PC-3 (cell line): ENCODE data around the gene PNISR. TPM values are rescaled to one million over a fixed set of nuclear protein-coding genes. Genes with fewer than 3 reads are reported as not detected.

Experiments used
- ATAC-seq: fragments of 200-7000 bp; cut with Tn5 transposase; 2 replicates; pipeline ENCODE4 v1.9.1; 2020; ENCODE audit warnings: mild to moderate bottlenecking, moderate library complexity
- BruUV-seq: library from RNA; stranded (reverse); fragments of 400-500 nt; replicated peaks from 2 replicates; lab custom pipeline; 2021; lab: Mats Ljungman, UMichigan
- CTCF ChIA-PET: fragments of 300-600 bp; sonication (Branson Sonifier 250); formaldehyde crosslinking; loops from one replicate; lab custom pipeline; 2022; ENCODE audit warnings: antibody characterized with exemption; lab: Charles Lee
- POLR2A ChIA-PET: fragments of 300-600 bp; sonication (Branson Sonifier 250); formaldehyde crosslinking; loops from one replicate; lab custom pipeline; 2022; ENCODE audit warnings: antibody characterized with exemption; ENCODE audit not compliant: unreplicated experiment; lab: Charles Lee
- DNase-seq: peaks from one replicate; pipeline ENCODE4 v3.0.0-alpha.2; 2015
- H2AFZ ChIP-seq: fragments of 300-600 bp; sonication (generic); 2 replicates; pipeline ENCODE4 v1.6.0; 2016; ENCODE audit warnings: antibody characterized with exemption, low read length
- H3F3A ChIP-seq: fragments of 300-600 bp; sonication (generic); one replicate; pipeline ENCODE4 v1.6.0; 2017; ENCODE audit warnings: antibody characterized with exemption, low read length, control low read depth, mild to moderate bottlenecking; ENCODE audit not compliant: unreplicated experiment
- H3K27ac ChIP-seq: fragments of 300-600 bp; sonication (generic); 2 replicates; pipeline ENCODE4 v1.5.1; 2016; ENCODE audit warnings: mild to moderate bottlenecking, low read length
- H3K27me3 ChIP-seq: fragments of 300-600 bp; sonication (generic); 2 replicates; pipeline ENCODE4 v1.6.1; 2016; ENCODE audit warnings: low read length, mixed read lengths
- H3K36me3 ChIP-seq: fragments of 300-600 bp; sonication (generic); 2 replicates; pipeline ENCODE4 v1.6.1; 2016; ENCODE audit warnings: low read depth, mixed run types, low read length, mixed read lengths
- H3K4me1 ChIP-seq: fragments of 300-600 bp; sonication (generic); 2 replicates; pipeline ENCODE4 v1.5.1; 2016; ENCODE audit warnings: low read length; ENCODE audit not compliant: insufficient read depth
- H3K4me2 ChIP-seq: fragments of 300-600 bp; sonication (generic); 2 replicates; pipeline ENCODE4 v1.6.0; 2016; ENCODE audit warnings: low read length
- H3K4me3 ChIP-seq: fragments of 300-600 bp; sonication (generic); 2 replicates; pipeline ENCODE4 v1.5.1; 2016; ENCODE audit warnings: mild to moderate bottlenecking, low read length, mixed read lengths
- H3K79me2 ChIP-seq: fragments of 300-600 bp; sonication (generic); 2 replicates; pipeline ENCODE4 v1.6.1; 2017; ENCODE audit warnings: low read length, mixed read lengths
- H3K9ac ChIP-seq: fragments of 300-600 bp; sonication (generic); 2 replicates; pipeline ENCODE4 v1.6.0; 2016; ENCODE audit warnings: mild to moderate bottlenecking, low read length
- H3K9me2 ChIP-seq: fragments of 300-600 bp; sonication (generic); replicated peaks from 2 replicates; pipeline ENCODE4 v1.6.1; 2016; ENCODE audit warnings: mixed run types, low read length, mixed read lengths
- H3K9me3 ChIP-seq: fragments of 300-600 bp; sonication (generic); 2 replicates; pipeline ENCODE4 v1.6.1; 2016; ENCODE audit warnings: low read length, mixed read lengths
- H4K20me1 ChIP-seq: fragments of 300-600 bp; sonication (generic); 2 replicates; pipeline ENCODE4 v1.6.1; 2016; ENCODE audit warnings: low read length, mixed read lengths
- EZH2 ChIP-seq: fragments of 300-600 bp; sonication (generic); IDR thresholded peaks from one replicate; pipeline ENCODE4 v1.6.1; 2017; ENCODE audit warnings: antibody characterized with exemption, mild to moderate bottlenecking, low read length; ENCODE audit not compliant: unreplicated experiment
- EZH2phosphoT487 ChIP-seq: fragments of 300-600 bp; sonication (generic); IDR thresholded peaks from 2 replicates; pipeline ENCODE4 v1.6.1; 2018; ENCODE audit warnings: mild to moderate bottlenecking, antibody characterized with exemption, low read length, borderline replicate concordance
- intact Hi-C: fragments of 100-400 bp; cut with micrococcal nuclease; formaldehyde crosslinking; loops from 2 replicates; pipeline ENCODE4 v1.9.0; 2023
- total RNA-seq: library from RNA; depleted of rRNA; stranded (reverse); fragments of >200 nt; gene quantifications from 2 replicates; pipeline ENCODE4 v1.2.3, GENCODE V29; 2014
- TF ChIP-seq, protein P1 (sequence below): fragments of 300-600 bp; sonication (generic); conservative IDR thresholded peaks from 2 replicates; pipeline ENCODE4 v1.5.1; 2017; ENCODE audit warnings: antibody characterized with exemption, low read depth, mild to moderate bottlenecking, low read length

Gene PNISR
- total RNA-seq, 1 experiment from 2014 or later = 42.5 TPM

DNA sequence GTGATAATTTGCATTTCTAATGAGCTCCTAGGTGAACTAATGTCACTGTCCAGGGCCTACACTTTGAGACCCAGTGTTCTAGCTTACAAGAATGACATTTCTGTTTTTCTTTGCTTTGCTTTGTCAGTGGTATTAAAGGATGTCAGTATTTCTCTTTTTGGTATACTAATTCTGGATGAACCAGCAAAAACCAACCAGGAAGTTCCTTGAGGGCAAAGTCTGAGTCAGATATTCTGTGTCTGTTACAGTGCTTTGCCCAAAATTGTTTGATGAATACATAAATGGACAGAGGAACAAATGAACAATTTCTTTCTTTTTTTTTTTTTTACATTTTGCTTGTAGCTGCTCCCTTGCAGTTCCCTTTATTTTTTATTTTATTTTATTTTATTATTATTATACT lies 46.5 kb downstream of the PNISR start:
- no peak overlapping the region for H2AFZ ChIP-seq
- H3K27me3 ChIP-seq = no peaks in the 10 kb centered on the region
- no peak overlapping the region for H3K27ac ChIP-seq
- no peaks in the 10 kb centered on the region for H4K20me1 ChIP-seq
- ATAC-seq (no peak), DNase-seq (no peak)
- BruUV-seq = no TSS peak
- no peak overlapping the region for H3K4me2 ChIP-seq
- no peaks in the 10 kb centered on the region for H3K79me2 ChIP-seq
- TF ChIP-seq EZH2phosphoT487 = no peak
- TF ChIP-seq, protein P1, sequence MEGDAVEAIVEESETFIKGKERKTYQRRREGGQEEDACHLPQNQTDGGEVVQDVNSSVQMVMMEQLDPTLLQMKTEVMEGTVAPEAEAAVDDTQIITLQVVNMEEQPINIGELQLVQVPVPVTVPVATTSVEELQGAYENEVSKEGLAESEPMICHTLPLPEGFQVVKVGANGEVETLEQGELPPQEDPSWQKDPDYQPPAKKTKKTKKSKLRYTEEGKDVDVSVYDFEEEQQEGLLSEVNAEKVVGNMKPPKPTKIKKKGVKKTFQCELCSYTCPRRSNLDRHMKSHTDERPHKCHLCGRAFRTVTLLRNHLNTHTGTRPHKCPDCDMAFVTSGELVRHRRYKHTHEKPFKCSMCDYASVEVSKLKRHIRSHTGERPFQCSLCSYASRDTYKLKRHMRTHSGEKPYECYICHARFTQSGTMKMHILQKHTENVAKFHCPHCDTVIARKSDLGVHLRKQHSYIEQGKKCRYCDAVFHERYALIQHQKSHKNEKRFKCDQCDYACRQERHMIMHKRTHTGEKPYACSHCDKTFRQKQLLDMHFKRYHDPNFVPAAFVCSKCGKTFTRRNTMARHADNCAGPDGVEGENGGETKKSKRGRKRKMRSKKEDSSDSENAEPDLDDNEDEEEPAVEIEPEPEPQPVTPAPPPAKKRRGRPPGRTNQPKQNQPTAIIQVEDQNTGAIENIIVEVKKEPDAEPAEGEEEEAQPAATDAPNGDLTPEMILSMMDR = no peak
- TF ChIP-seq EZH2 = no peak
- no peak overlapping the region for H3K4me3 ChIP-seq
- POLR2A ChIA-PET = no interaction called here
- no peaks in the 10 kb centered on the region for H3K4me1 ChIP-seq
- intact Hi-C loops = no loop called here
- CTCF ChIA-PET = no interaction called here
- H3K9me2 ChIP-seq = no peaks in the 10 kb centered on the region
- H3K9me3 ChIP-seq = no peaks in the 10 kb centered on the region
- H3K36me3 ChIP-seq = no peaks in the 10 kb centered on the region; the same call in 1 of the 2 replicates
- no peak overlapping the region for H3K9ac ChIP-seq
- H3F3A ChIP-seq = no peaks in the 10 kb centered on the region

DNA sequence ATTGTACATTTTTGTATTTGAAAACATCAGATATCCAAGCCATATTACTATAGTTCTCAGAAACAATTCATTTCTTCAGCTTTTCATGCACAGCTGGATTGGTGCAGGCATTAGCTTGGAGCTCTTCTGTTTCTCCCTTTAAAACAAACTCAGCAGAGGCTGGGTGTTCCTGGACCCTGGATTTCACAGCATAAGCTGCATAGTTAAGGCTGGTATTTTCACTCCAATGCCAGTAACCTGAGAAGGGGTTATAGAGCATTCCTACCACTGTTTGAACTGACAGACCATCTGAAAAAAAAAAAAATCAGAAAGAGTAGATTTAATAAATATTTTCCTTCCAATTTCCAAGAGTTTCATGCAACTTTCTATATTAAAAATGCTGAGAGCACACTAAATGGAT lies 55.6 kb downstream of the PNISR start:
- H3K9me3 ChIP-seq = no peaks in the 10 kb centered on the region
- H3K4me1 ChIP-seq = no peaks in the 10 kb centered on the region
- no peak overlapping the region for H3K4me2 ChIP-seq
- DNase-seq (no peak), ATAC-seq (no peak)
- no peak overlapping the region for H3K9ac ChIP-seq
- no peak overlapping the region for H2AFZ ChIP-seq
- H3K27ac ChIP-seq = no peak overlapping the region
- TF ChIP-seq EZH2phosphoT487 (no peak), EZH2 (no peak)
- TF ChIP-seq, protein P1 = no peak
- no peaks in the 10 kb centered on the region for H3K9me2 ChIP-seq
- no TSS peak for BruUV-seq
- no peaks in the 10 kb centered on the region for H3K27me3 ChIP-seq
- intact Hi-C loops = no loop called here
- no peaks in the 10 kb centered on the region for H3F3A ChIP-seq
- ChIA-PET POLR2A (no interaction called here), CTCF (interaction anchor here (0.6 kb wide), 1 partner anchor 18 kb away, joined by 3 read pairs; no protein-coding TSS in a partner anchor)
- H3K36me3 ChIP-seq = no peaks in the 10 kb centered on the region
- H3K4me3 ChIP-seq = no peak overlapping the region
- H4K20me1 ChIP-seq = no peaks in the 10 kb centered on the region
- no peaks in the 10 kb centered on the region for H3K79me2 ChIP-seq

DNA sequence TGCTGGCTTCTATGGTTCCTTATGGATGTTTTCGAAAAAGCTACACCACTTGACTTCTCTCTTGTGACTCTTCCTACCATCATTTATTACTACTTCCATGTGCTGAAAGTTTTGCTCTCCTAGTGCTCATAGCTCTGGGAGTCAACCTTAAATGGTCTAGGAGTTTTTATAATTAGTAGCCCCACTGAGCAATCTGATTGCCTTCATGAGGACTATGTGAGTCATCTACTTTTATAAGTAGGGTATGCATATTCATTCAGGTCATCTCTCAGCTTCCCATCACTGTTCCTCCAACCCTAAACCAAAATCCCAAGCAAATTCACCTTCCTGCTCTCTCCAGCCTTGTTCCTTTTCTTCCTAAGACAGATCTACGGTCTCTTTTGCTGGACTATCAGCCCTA lies 58.3 kb downstream of the PNISR start:
- ATAC-seq = no peak
- ChIA-PET CTCF (no interaction called here), POLR2A (no interaction called here)
- no peak overlapping the region for H3K9ac ChIP-seq
- H4K20me1 ChIP-seq = no peaks in the 10 kb centered on the region
- no peak for DNase-seq
- no peaks in the 10 kb centered on the region for H3F3A ChIP-seq
- intact Hi-C loops = no loop called here
- no peak overlapping the region for H2AFZ ChIP-seq
- no TSS peak for BruUV-seq
- TF ChIP-seq, protein P1 = no peak
- TF ChIP-seq EZH2phosphoT487 (no peak), EZH2 (no peak)
- no peaks in the 10 kb centered on the region for H3K9me2 ChIP-seq
- no peak overlapping the region for H3K4me2 ChIP-seq
- no peaks in the 10 kb centered on the region for H3K79me2 ChIP-seq
- no peak overlapping the region for H3K27ac ChIP-seq
- no peak overlapping the region for H3K4me3 ChIP-seq
- H3K4me1 ChIP-seq = no peaks in the 10 kb centered on the region
- H3K27me3 ChIP-seq = no peaks in the 10 kb centered on the region
- no peaks in the 10 kb centered on the region for H3K36me3 ChIP-seq
- H3K9me3 ChIP-seq = no peaks in the 10 kb centered on the region
